BLaER1 treated with 17β-estradiol and CSF1 and Interleukin-3, amounts not matched to agents 10 nM and 100 nM (cell line): Measurements from ENCODE around the gene SMOC1.

Experiments used
- H3K27ac ChIP-seq, 11 experiments: shearing (Covaris generic); formaldehyde crosslinking; 2 replicates each; pipeline ENCODE4 v1.8.1; 2022
- H3K27me3 ChIP-seq, 11 experiments: shearing (Covaris generic); formaldehyde crosslinking; 2 replicates each; pipeline ENCODE4 v1.8.1; 2022
- H3K36me3 ChIP-seq, 11 experiments: shearing (Covaris generic); formaldehyde crosslinking; 2 replicates each; pipeline ENCODE4 v1.8.1; 2022
- H3K4me1 ChIP-seq, 10 experiments: shearing (Covaris generic); formaldehyde crosslinking; 2 replicates each; pipeline ENCODE4 v1.8.1; 2022
- H3K4me2 ChIP-seq, 11 experiments: shearing (Covaris generic); formaldehyde crosslinking; 2 replicates each; pipeline ENCODE4 v1.8.1; 2022
- H3K4me3 ChIP-seq, 10 experiments: shearing (Covaris generic); formaldehyde crosslinking; 2 replicates each; pipeline ENCODE4 v1.8.1; 2022
- H3K9ac ChIP-seq, 11 experiments: shearing (Covaris generic); formaldehyde crosslinking; 2 replicates each; pipeline ENCODE4 v1.8.1; 2022
- H3K9me3 ChIP-seq, 11 experiments: shearing (Covaris generic); formaldehyde crosslinking; replicated peaks in 1 of 11; 2 replicates each; pipeline ENCODE4 v1.8.1; 2022
- H4K20me1 ChIP-seq, 11 experiments: shearing (Covaris generic); formaldehyde crosslinking; 2 replicates each; pipeline ENCODE4 v1.8.1; 2022
- Cebpa-rat ChIP-seq, 11 experiments: shearing (Covaris generic); IDR thresholded peaks; 2 replicates each; pipeline ENCODE4 v1.8.1; 2022

The SMOC1 gene

DNA sequence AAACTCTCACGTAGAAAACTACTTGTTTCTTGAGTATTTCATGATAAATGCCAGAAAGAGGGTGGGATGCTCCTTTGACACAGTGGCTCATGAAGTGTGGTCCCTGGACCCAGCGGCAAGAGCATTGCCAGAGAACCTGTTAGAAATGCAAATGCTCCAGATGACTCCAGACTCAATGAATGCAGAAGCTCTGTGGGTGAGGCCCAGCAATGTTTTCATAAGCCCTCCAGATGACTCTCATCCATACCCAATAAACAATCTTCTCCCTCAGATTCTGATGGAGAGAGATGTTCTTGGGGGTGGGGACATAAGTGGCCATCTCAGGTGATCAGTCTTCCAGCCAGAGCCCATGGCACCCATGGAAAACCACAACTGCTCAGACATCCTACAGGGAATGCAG, 88.9 kb downstream of the SMOC1 start:
- Histone ChIP-seq H3K9ac (no peak overlapping the region), H3K4me3 (no peak overlapping the region), H3K4me2 (no peak overlapping the region), H3K36me3 (no peaks in the 10 kb centered on the region), H4K20me1 (no peaks in the 10 kb centered on the region), H3K27me3 (no peaks in the 10 kb centered on the region), H3K4me1 (peaks cover 0 to 10% (median 7%) of the 10 kb centered on the region in 10 experiments; a peak in 12 of 20 replicates), H3K27ac (no peak overlapping the region), H3K9me3 (no peaks in the 10 kb centered on the region)
- no peak for TF ChIP-seq Cebpa-rat (IDR thresholded peaks at IDR 0.05)

DNA sequence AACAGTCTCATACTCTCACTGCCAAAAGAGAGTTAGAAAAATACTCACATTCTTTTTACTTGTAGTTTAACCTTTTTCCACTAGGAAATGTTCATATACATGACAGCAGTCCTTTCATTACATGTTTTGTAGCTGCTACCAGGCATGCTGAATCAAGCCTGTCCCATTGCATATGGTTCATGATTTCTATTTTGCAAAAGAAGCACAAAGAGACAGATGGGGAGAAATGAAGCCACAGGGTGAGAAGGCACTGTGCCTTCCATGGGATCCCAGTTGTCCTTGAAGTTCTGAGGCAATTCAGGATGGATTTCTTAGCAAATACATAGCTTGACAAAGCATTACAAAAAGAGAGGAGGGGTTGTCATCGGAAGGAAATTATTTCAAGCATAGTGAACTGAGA, 89.5 kb downstream of the SMOC1 start:
- Histone ChIP-seq H3K9me3 (no peaks in the 10 kb centered on the region), H3K36me3 (no peaks in the 10 kb centered on the region), H3K4me3 (no peak overlapping the region), H3K4me2 (no peak overlapping the region), H3K27ac (no peak overlapping the region), H3K27me3 (no peaks in the 10 kb centered on the region), H4K20me1 (no peaks in the 10 kb centered on the region), H3K4me1 (peaks cover 0 to 10% (median 7%) of the 10 kb centered on the region in 10 experiments; a peak in 12 of 20 replicates), H3K9ac (no peak overlapping the region)
- TF ChIP-seq Cebpa-rat (IDR thresholded peaks at IDR 0.05): no peak

DNA sequence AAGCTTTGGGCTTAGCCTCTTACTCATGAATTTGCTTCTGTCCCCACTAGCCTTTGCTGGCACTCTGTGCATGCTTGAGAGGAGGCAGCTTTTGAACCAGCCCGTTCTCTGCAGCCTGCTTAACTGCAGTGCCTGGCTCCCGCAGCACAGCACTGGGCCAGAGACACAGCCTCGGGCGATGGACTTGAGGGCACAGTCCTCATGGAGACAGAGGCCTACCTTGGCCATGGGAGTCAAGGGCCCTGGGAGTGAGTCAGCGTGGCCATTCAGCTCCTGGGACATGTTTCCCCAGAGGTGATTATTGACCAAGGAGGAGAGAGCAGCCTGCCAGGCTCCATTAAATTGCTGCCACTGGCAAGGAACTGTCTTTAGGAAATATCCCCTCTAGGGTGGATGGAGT, 93.5 kb downstream of the SMOC1 start:
- Histone ChIP-seq H3K4me2 (no peak overlapping the region), H3K36me3 (no peaks in the 10 kb centered on the region), H3K27me3 (no peaks in the 10 kb centered on the region), H3K4me1 (peaks cover 0 to 17% (median 15%) of the 10 kb centered on the region in 10 experiments; a peak in 12 of 20 replicates), H3K9me3 (no peaks in the 10 kb centered on the region), H3K4me3 (no peak overlapping the region), H3K27ac (no peak overlapping the region), H3K9ac (no peak overlapping the region), H4K20me1 (no peaks in the 10 kb centered on the region)
- TF ChIP-seq Cebpa-rat (IDR thresholded peaks at IDR 0.05): no peak

DNA sequence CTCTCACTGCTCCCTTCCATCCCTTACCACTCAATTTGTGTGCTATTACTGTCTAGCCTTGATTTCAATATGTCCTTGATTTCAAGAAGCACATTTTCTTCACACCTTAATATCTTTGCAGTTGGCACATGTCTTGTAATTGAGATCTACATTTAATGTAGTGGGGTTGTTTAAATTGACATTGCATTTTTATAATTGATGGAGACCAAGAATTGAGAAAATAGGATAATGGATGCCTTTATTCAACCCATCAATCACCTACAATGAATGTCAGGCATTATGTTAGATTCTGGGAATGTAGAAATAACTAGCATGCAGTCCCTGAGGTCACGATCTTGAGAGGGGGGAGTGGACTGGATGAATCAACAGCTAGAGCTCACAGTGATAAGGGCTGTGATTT, 94.6 kb downstream of the SMOC1 start:
- Histone ChIP-seq H3K4me1 (peaks cover 0 to 17% (median 15%) of the 10 kb centered on the region in 10 experiments; a peak in 12 of 20 replicates), H3K27ac (no peak overlapping the region), H3K9me3 (no peaks in the 10 kb centered on the region), H3K4me2 (no peak overlapping the region), H3K4me3 (no peak overlapping the region), H4K20me1 (no peaks in the 10 kb centered on the region), H3K9ac (no peak overlapping the region), H3K36me3 (no peaks in the 10 kb centered on the region), H3K27me3 (no peaks in the 10 kb centered on the region)
- TF ChIP-seq Cebpa-rat (IDR thresholded peaks at IDR 0.05): no peak

DNA sequence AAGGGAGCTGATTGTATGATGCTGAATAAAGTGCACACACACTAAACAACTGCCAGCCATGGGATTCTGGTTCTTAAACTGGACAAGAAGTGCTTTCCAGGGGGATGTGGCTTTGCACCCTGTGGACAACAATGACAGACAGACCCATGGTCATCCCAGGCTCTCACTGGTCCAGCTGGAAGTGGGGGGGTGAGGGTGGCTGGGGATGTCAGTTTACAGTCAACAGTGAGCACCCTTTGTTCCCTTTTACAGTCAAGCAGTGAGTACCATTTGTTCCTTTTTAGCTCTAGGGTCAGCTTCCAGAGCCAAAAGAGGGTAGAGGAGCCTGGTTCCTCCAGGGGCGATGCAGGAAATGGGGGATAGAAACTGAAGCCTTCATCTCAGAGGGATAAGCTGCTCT, 100.7 kb downstream of the SMOC1 start:
- H3K4me1 ChIP-seq: peaks cover 0 to 12% (median 6%) of the 10 kb centered on the region in 10 experiments; a peak in 8 of 20 replicates
- H4K20me1 ChIP-seq: no peaks in the 10 kb centered on the region
- no peak overlapping the region for H3K4me2 ChIP-seq
- no peak for TF ChIP-seq Cebpa-rat (IDR thresholded peaks at IDR 0.05)
- no peak overlapping the region for H3K9ac ChIP-seq
- no peak overlapping the region for H3K27ac ChIP-seq
- no peaks in the 10 kb centered on the region for H3K9me3 ChIP-seq
- H3K36me3 ChIP-seq: no peaks in the 10 kb centered on the region
- no peaks in the 10 kb centered on the region; a peak in 1 of 22 replicates for H3K27me3 ChIP-seq
- no peak overlapping the region for H3K4me3 ChIP-seq

DNA sequence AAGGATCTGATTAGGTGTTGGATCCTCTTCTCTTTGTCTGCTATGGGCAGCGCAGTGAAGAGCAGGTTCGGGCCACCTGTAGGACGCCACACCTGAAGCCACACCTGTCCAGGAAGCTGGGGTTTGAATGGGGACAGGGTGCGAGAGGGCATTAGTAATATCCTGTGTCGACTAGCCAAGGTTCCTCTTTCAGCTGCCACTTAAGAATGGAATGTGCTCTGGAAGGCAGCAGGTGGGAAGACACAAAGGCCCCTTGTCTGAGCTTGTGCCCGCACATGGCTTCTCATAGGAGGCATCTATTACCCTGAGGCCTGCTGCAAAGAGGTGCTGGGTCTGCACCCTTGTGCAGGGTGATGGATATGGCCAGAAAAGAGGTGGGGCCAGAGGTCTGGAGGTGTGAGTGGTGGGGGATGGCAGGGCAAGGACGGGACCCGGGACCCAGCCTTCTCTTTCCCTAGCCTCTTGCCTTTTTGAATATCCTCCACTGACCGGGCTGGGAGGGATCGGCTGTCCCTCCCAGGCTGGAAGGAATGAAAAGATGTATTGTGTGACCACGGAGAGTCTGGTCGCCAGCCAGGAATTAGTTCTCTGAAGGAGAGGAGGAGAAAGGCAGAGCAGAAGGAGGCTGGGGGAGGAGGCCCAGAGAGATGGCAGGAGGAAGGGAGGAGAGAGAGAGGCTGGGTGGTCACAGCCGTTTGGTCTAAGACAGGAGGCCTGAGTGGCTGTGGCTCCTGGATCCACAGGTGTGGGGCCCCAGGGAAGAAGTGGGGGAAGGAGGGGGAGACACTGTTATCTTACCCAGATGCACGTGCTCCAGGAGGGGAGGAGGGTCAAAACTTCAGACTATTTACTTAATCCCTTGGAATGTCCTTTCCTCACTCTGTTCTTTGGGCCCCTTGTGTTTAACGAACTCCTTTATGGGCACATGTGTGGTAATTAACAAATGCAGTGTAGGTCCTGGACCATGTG, 101.5 kb downstream of the SMOC1 start:
- no peak for TF ChIP-seq Cebpa-rat (IDR thresholded peaks at IDR 0.05)
- no peaks in the 10 kb centered on the region for H3K9me3 ChIP-seq
- H3K4me3 ChIP-seq: no peak overlapping the region
- no peaks in the 10 kb centered on the region; a peak in 1 of 22 replicates for H3K27me3 ChIP-seq
- no peaks in the 10 kb centered on the region for H3K36me3 ChIP-seq
- H3K9ac ChIP-seq: no peak overlapping the region
- H3K4me2 ChIP-seq: no peak overlapping the region
- H3K4me1 ChIP-seq: peaks cover 0 to 12% (median 6%) of the 10 kb centered on the region in 10 experiments; a peak in 8 of 20 replicates
- no peak overlapping the region for H3K27ac ChIP-seq
- H4K20me1 ChIP-seq: no peaks in the 10 kb centered on the region

DNA sequence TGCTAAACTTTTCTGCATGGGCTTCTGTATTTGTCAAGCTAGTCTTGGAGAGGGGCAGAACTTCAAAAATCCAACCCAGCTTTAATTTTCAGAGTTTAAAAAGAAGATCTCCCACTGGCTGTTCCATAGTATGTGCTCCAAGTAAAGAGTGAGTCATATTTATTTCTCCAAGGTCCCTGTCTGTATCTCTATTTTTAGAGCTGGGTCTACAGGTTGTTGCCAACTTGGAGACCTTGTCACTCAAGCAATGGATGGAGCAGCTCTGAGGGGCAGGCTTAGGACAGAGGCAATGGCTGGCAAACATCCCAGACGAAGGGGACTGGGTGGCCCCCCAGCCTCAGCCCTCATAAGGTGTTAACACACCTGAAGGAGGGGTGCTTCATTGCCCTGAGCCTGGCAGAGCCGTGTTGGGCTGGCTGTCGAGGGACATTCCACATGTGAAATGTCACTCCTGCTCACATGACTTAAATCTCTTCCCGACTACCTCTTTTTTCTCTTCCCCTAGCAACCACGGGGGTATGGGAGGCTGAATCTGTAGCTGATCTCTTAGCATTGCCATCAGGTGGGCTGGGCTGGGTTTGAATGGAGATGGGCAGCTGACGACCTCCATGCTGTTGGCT, 103.1 kb downstream of the SMOC1 start:
- Histone ChIP-seq H3K4me3 (no peak overlapping the region), H4K20me1 (no peaks in the 10 kb centered on the region), H3K4me2 (no peak overlapping the region), H3K27ac (no peak overlapping the region), H3K27me3 (no peaks in the 10 kb centered on the region; a peak in 1 of 22 replicates), H3K9ac (no peak overlapping the region), H3K9me3 (no peaks in the 10 kb centered on the region), H3K4me1 (peaks cover 13 to 19% (median 15%) of the 10 kb centered on the region in 10 experiments; a peak in 18 of 20 replicates), H3K36me3 (no peaks in the 10 kb centered on the region)
- TF ChIP-seq Cebpa-rat (IDR thresholded peaks at IDR 0.05): no peak

DNA sequence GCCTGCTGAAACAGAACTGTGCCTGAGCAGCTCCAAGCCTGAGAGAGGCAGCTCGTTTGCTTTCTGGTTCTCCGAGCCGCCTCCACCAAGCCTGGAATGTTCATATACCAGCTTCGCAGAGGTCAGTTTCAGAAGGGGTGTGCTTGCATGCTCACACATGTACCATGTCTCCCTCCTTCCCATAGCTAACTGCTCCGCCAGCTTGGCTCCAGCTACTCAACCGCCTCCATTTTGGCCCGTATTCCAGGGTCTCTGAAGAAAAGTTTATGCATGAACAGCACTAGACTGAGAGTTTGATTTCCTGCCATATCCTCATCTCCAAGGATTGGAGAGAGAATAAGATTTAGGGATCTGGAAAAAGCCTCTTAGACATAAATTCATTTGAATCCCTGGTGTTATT, 103.7 kb downstream of the SMOC1 start:
- Histone ChIP-seq H3K4me3 (no peak overlapping the region), H3K27ac (no peak overlapping the region), H3K9ac (no peak overlapping the region), H3K36me3 (no peaks in the 10 kb centered on the region), H3K9me3 (no peaks in the 10 kb centered on the region), H3K4me2 (no peak overlapping the region), H4K20me1 (no peaks in the 10 kb centered on the region), H3K4me1 (peaks cover 13 to 20% (median 16%) of the 10 kb centered on the region in 10 experiments; a peak in 18 of 20 replicates), H3K27me3 (no peaks in the 10 kb centered on the region; a peak in 1 of 22 replicates)
- no peak for TF ChIP-seq Cebpa-rat (IDR thresholded peaks at IDR 0.05)

DNA sequence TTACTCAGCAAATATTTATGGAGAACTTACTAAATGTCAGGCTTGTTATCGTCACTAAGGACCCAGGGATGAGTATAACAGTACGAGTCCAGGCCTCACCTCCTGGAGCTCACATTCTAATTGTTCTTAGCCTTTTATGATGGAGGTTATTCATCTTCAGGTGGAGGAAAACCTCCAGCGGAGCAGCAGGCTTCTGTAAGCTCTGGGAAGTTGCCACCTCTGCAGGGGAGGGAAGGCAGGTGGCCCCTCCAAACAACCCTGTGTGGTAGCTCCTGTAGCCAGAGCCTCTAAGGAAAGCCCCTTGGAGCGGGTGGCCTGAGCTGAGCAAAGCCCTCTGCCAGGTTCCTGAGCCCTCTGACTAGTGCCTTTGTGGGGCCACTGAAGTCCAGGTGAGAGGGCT, 104.1 kb downstream of the SMOC1 start:
- no peaks in the 10 kb centered on the region for H4K20me1 ChIP-seq
- peaks cover 13 to 20% (median 16%) of the 10 kb centered on the region in 10 experiments; a peak in 18 of 20 replicates for H3K4me1 ChIP-seq
- H3K9ac ChIP-seq: no peak overlapping the region
- no peaks in the 10 kb centered on the region; a peak in 1 of 22 replicates for H3K27me3 ChIP-seq
- H3K36me3 ChIP-seq: no peaks in the 10 kb centered on the region
- no peak overlapping the region for H3K4me3 ChIP-seq
- H3K9me3 ChIP-seq: no peaks in the 10 kb centered on the region
- no peak overlapping the region for H3K4me2 ChIP-seq
- no peak overlapping the region for H3K27ac ChIP-seq
- TF ChIP-seq Cebpa-rat (IDR thresholded peaks at IDR 0.05): no peak
